Lower leg skin (tissue), 3 donors: ENCODE results near the gene SEL1L2.

Experiments used
- CTCF ChIP-seq, 3 donors: fragments of 450-650 bp; IDR thresholded peaks; one replicate each; pipeline ENCODE4 v1.5.1; 2016; ENCODE audit warnings: antibody characterized with exemption in 3 of 3, mild to moderate bottlenecking in 3 of 3, moderate library complexity in 2 of 3
- POLR2A ChIP-seq, 2 donors: fragments of 450-650 bp; IDR thresholded peaks; one replicate each; pipeline ENCODE4 v1.6.1; 2016 to 2017; ENCODE audit warnings: antibody characterized with exemption in 2 of 2, mild to moderate bottlenecking in 1 of 2, moderate library complexity in 1 of 2

- TF ChIP-seq CTCF (IDR thresholded peaks at IDR 0.05): no peak
- no peak for TF ChIP-seq POLR2A (IDR thresholded peaks at IDR 0.05)
Measured at GRCh38 chr20:13990465-13990864, at the start of gene SEL1L2.
